ENCODE measurements around the gene PDE4D.

The PDE4D gene

GRCh38 chr5:59197911-59198310, 695.6 kb downstream of the PDE4D start:
- no peak for DNase-seq (ENCODE audit: insufficient read length, low spot score)
- no peak for TF ChIP-seq CTCF (IDR thresholded peaks at IDR 0.05; ENCODE audit: insufficient read depth, missing control alignments)
- no peak for FAIRE-seq

GRCh38 chr5:59193616-59194319, 699.8 kb downstream of the PDE4D start:
- TF ChIP-seq CTCF (IDR thresholded peaks at IDR 0.05; ENCODE audit: insufficient read depth, missing control alignments), result no peak
- no peak for DNase-seq (ENCODE audit: insufficient read length, low spot score)
- no peak for FAIRE-seq

GRCh38 chr5:59190746-59191145, 702.8 kb downstream of the PDE4D start:
- no peak for DNase-seq (ENCODE audit: insufficient read length, low spot score)
- TF ChIP-seq CTCF (IDR thresholded peaks at IDR 0.05; ENCODE audit: insufficient read depth, missing control alignments), result no peak
- no peak for FAIRE-seq

- DNase-seq (ENCODE audit: insufficient read length, low spot score) (no peak), FAIRE-seq (no peak)
- no peak for TF ChIP-seq CTCF (IDR thresholded peaks at IDR 0.05; ENCODE audit: insufficient read depth, missing control alignments)
Measured at GRCh38 chr5:59189472-59190244, 703.9 kb downstream of the PDE4D start.

- FAIRE-seq (peak; percentile 81), DNase-seq (ENCODE audit: insufficient read length, low spot score) (no peak)
- peak; percentile 77 for TF ChIP-seq CTCF (IDR thresholded peaks at IDR 0.05; ENCODE audit: insufficient read depth, missing control alignments)
Measured at GRCh38 chr5:59188419-59189225, 704.9 kb downstream of the PDE4D start.

- TF ChIP-seq CTCF (IDR thresholded peaks at IDR 0.05; ENCODE audit: insufficient read depth, missing control alignments), result no peak
- no peak for FAIRE-seq
- no peak for DNase-seq (ENCODE audit: insufficient read length, low spot score)
Measured at GRCh38 chr5:59187857-59188256, 705.7 kb downstream of the PDE4D start.
